Fibroblast of skin of right biceps (primary cell): ENCODE data around the gene BUD31.

ENCODE experiments used
- DNase-seq: peaks from one replicate; pipeline ENCODE4 v3.0.0-alpha.2; 2013

Gene BUD31

DNA sequence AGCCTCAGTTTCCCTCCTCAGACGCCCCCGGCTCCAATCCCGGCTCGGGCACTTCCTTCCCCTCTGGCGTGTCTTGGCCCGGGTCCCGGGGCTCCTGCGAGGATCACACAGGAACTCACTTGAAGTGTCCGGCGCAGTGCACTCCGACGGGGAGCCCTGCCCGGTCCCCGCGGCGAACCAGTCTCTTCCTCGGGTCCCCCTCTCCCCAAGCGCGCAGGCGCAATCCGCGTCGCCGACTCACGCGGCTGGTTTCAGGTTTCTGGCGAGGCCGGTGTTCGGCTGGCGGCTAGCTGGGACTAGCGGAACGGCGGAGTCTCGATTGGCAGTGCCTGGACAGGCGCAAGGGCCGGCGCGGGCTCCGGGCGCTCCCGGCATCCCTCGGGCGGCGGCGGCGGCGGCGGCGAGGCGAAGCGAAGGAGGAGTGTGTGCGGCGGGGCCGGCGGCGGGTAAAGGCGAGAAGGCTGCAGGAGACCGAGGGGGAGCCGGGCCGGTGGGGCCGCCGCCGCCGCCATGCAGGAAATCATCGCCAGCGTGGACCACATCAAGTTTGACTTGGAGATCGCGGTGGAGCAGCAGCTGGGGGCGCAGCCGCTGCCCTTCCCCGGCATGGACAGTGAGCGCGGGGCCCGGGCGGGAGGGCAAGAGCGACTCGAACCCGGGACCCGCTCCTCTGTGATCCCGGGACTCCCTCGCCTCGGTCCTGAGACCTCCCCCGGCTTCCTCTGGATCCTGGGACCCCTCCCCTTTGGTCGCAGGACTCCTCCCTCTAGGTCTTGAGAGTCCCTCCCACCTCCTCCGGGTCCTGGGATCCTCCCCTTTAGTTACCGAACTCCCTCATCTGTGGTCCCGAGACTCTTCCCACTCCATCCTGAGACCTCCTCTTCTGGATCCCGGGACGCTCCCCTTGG is 30.1 kb downstream of the BUD31 start, which contains the start of the genes CPSF4 and PTCD1:
CPSF4 (plus strand) TSS at position 371 of the 908 bp plus-strand sequence; CDS start at position 511, 140 bp downstream.
PTCD1 (minus strand) TSS at position 226 of the 908 bp plus-strand sequence. CDS start 3,556 bp downstream, outside the sequence.
- DNase-seq, result peak; percentile 95

DNA sequence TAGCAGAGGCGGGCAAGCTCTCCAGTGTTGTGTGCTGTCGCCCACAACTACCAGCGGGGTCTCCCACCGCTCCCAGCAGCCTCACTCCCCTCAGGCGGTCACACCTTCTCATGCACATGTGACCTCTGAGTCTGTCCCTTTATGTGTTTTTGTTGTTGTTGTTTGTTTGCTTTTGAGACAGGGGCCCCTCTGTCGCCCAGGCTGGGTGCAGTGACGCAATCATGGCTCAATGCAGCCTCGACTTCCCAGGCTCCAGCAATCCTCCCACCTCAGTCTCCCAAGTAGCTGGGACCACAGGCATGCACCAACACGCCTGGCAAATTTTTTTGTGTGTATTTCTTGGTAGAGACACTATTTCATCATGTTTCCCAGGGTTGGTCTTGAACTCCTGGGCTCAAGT is 31.4 kb downstream of the BUD31 start:
- peak; percentile 26 for DNase-seq

DNA sequence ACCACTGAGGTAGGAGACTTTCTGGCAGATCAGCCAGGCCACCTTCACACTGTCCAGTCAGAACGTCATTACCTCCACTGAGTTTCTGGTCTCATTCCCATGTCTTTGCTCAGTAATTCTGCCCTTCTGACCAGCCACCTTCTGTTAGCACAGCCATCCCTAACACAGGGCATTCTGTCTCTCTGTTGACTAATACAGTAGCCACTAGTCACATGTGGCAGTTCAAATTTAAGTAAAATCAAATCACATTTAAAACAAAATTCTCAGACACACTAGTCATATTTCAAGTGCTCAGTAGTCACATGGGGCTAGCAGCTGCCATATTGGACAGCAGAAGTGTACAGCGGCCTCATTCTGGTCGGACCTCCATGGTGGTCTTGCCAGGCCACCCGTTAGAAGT is 37.3 kb downstream of the BUD31 start:
- DNase-seq, result no peak

DNA sequence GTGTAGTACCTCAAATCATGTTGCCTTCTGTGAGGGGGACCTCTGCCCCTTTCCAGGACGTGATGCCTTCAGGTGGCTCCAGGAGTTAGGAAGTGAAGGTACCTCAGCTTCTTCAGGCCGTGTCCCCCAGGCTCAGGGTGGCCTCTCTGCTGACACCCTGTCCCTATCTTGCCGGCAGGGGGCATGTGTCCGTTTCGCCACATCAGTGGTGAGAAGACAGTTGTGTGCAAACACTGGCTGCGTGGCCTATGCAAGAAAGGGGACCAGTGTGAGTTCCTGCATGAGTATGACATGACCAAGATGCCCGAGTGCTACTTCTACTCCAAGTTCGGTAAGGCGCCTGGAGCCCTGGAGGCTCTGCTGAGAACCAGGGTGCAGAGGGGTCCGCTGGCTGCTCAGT is 39.2 kb downstream of the BUD31 start:
- no peak for DNase-seq

DNA sequence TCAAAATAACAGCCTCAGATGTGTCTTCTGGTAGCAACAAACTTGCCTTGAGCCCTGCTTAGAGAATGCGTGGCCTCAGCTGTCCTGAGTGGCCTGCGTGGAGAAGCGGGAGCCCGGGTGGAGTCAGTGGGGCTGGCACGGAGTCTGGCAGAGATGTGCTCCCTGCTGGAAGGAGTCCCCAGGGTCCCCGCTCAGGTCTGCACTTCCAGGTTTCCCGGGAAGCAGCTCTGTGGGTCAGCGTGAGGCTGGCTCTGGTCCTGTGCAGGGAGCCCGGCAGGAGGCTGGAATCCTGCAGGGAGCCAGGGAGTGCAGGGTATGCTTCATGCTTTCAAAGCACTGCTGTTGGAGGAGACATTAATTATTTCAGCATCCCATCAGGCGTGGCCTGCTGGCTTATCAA is 40.1 kb downstream of the BUD31 start:
- no peak for DNase-seq

DNA sequence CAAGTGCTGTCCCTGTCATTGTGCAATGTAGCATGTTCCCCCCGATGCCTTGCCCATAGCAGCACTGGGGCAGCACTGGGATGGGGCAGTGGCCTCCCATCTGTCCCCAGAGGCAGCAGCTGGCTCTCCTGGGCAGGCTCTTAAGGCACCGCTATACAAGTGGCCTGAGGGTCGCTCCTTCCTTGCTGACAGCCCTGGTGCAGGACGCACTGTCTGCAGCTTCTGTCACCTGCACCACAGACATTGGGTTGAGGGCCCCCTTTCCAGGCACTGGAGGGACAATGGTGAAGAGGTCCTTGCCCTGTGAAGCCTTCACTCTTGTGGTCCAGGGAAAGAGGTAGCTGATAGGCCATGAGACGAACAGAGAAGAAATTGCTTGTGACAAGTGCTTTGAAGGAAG is 40.6 kb downstream of the BUD31 start:
- DNase-seq, result no peak

DNA sequence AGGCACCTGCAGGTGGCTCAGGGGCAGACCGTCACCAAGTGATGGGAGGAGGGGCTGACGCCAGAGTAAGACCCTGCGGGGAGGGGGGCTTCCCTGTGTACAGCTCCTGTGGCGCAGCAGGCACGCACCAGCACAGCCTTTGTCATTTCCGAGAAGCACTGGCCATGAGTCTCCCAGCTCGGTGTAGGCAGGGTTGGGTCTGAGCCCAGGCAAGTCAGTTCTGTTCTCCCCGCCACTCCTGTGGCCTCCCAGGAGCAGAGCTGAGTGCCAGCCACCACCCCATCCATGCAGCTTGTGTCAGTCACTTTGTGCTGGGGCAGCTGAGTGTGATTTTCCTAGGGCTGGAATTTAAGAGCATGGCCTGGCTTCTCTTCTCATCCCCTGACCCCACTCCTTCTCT is 43.2 kb downstream of the BUD31 start:
- no peak for DNase-seq

DNA sequence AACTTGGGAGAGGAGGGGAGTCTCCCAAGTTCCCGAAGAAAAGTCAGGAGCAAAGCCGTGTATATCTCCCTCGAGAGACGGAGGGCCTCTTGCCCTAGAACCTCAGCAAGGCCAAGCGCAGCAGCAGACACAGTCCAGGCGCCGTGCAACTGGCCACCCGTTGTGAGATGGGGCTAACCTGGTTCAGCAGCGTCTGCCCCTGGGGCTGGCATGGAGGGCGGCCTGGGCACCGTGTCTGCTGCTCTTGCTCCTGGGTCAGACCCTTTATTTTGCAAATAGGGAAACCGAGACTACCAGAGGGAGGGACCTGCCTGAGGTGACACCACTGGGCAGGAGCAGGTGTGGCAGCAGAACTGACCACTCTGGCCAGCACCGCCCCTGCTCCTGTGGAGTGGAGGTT is 43.8 kb downstream of the BUD31 start:
- no peak for DNase-seq

DNA sequence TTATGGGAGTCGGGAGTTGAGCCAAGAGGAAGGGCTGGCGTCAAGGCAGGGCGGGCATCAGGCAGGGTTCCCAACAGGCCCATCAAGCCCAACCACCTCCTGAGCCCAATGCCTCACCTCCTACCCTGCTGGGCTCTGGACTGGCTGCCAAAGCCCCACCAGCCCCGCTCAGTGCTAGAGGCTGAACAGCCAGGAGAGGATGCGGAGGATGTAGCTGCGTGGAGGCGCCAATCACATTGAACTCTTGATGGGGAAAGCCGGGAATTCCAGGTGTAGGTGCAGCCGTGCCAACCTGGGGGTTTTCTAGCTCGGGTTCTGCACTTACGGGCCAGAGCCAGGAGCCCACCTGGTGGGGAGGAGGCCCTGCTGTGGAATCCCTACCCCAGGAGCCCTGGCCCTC is 44.3 kb downstream of the BUD31 start:
- DNase-seq, result no peak

DNA sequence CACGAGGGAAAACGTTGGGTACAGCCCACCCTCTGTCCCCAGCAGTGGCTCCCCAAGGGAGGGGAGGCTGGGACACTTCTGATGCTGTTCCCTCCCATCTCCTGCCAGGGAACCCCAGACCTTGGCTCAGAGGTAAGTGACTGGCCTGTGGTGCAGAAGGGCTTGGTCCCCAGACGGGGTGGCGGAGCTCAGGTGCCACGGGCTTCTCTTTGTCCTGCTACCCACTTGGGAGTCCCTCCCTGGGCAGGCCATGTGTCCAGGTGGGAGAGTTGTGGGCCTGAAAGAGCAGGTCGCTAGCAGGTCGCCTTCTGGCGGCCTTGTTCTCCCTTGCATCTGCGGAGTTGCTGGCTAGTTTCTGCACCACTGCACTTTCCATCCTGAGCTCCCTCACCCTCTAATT is 47.1 kb downstream of the BUD31 start:
- DNase-seq, result no peak

DNA sequence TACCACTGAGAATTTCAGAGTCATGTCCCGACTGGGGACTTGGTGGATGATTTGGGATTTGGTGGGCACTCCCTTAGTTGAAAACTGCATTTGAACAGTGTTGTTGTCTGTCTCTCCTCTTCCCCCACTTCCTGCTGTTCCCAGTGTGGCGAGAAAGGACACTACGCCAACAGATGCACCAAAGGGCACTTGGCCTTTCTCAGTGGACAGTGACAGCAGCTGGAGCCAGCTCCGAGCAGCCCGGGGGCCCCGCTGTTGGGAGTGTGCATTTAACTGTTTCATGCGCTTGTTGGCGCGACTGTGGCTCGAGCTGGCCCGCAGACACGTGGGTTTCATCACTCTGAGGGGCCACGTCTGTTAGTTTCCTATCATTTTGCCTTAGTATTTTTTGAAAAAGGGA is 47.5 kb downstream of the BUD31 start:
- no peak for DNase-seq

DNA sequence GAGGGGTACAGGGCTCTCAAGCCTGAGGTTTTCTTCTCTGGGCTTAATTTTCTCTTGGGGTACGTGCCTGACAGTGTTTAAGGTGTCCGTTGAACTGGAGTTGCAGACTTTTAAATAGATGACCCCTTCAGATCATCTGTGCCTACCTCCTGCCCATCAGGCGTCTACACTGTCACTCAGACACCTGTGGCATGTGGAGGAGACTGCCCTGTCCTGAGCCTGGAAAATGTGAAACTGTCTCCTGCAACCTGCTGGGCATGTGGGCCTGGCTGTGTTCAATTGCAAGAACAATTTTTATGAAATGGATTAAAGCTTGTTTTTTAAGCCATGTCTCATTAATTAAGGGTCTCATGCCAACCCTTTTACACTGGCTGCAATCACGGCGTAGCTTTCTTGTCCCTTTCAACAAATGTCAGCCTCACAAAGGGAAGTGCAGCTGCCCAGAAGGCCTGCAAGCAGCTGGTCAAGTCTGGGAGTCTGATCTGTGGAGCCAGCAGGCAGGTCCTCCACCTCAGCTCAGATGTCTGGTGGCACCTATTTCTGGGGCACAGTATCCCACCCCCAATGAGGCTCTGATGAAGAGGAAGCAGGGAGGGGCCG is 48.4 kb downstream of the BUD31 start:
- no peak for DNase-seq

DNA sequence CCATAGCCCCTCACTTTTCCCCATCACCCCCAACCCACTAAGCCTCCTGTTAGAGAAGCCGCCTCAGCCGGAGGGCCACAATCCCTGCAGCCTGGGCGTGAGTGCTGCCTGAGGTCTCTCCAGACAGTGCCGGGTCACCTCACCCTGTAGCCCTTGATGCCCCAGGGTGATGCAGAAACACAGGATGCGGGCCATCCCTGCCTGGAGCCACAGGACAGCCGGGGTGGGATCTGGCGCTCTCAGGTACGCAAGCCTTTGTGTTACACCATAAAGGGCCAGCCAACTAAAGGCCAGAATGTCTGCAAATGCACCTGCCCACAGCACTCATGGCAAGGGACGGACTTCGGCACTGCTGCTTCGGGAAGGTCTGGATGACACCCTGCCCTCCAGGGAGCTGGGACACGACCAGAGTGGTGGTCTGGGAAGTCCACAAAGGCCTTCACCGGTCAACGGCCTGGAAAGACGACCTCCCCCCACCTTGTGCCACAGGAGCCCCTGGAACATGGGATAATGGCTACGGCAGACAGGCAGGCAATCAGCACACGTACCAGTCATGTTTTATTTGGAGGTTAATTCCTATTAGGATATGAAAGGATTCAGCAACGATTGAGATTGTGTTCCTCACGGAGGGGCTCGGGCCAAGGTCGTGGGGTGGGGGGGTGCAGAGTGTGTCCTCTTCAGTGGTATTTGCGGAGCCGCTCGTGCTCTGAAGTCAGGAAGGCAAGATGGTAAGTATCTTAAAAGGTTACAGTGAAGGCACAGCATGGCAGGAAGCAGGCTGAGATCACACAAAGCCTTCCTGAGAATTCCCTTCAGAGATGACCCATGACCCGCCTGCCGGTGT is 49.1 kb downstream of the BUD31 start:
- DNase-seq, result no peak

DNA sequence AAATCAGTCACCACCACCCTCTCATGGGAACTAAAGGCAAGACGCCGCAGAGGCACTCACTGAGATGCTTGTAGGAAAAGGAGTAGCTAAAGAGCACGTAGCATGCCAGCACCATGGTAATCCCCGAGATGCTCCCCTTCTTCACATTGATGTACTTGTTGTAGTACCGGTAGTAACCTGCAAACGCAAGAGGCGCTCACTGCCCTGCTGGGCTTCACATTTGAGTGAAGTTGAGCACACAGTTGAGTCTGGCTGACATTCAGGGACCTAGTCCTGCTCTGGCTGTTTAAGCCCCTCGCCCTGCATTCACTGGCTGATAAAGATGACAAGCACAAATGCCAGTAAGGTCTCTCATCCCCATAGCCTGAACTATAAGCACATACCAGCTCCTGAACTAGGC is 50.3 kb downstream of the BUD31 start:
- peak; percentile 12 for DNase-seq

DNA sequence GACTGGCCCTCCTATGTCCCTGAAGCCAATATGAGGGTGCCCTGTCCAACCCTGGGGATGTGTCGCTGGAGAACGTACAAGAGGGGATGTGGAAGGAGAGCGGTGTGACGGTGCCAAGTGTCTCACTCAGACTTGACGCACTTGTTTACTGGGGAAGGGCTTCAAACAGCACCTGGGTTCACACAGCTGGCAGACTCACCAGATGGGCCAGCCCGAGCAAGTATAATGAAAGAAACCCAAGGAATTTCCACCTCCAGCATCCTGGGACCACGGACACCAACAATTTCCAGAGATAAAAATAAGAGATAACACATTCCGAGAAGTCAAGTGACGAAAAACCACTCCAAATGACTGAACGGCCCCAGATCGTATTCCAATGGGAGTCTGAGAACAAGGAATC is 51.9 kb downstream of the BUD31 start:
- no peak for DNase-seq

DNA sequence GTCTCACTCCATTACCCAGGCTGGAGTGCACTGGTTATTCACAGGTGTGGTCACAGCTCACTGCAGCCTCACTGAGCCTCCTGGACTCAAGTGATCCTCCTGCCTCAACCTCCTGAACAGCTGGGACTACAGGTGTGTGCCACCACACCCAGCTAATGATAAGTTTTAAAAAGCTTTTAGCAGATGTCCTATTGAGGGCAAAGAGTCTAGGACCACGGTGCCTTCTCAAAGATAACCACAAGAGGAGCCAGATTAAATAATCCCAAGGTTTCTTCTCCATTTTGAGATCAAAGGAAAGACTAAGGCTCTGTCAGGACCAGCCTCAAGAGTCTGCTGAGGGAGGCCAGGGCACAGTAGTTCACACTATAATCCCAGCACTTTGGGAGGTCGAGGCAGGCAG is 52.5 kb downstream of the BUD31 start:
- DNase-seq, result no peak

DNA sequence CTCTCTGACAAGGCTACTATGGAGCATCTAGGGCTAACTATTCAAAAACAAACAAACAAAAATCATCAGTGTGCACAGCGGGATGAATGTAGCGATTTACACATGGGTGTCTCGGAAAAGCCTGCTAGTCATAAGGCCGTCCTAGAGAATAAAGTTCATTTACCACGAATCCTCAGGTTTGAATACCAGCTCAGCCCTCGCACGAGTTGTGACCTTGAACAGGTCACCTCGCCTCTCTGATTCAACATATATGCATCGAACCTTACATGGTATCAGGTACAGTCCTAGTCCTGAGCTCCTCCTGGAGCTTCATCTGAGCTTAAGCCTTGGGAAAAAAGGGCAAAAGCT is 56.6 kb downstream of the BUD31 start:
- no peak for DNase-seq

DNA sequence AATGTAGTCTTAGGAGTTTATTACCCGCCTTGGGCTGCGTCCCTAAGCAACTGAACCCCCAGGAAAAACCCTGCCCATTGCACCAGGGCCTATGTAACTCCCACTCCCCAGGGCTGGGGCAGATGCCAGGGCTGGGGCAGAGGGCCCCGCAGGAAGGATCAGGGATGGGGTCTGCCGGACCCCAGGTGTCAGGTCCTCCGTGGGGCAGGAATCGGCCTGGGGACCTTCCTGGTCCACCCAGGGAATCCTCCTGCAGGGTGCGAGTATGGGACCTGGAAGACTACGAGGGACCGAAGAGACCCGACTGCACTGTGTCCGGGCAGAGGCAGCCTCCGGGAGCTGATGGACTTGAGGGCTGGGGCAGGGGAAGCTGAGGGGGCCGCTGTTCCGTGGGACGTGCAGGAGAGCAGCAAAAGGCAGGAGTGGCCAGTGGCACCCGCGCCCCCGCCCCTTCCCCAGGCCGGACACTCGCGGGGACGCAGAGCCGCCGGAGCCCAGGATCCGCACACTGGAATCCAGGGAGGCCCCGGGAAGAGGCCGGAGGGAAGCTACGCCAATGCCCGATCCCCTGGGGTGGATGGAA is 59.7 kb downstream of the BUD31 start:
- no peak for DNase-seq
